ENCODE measurements around the gene FOXN3. TPM values are rescaled to one million over a fixed set of nuclear protein-coding genes. Genes with fewer than 3 reads are reported as not detected.

Gene FOXN3
- total RNA-seq, 4 donors from 2014 or later: 118 to 211 (median 167) TPM

GRCh38 chr14:89256951-89257350, 160.1 kb downstream of the FOXN3 start:
- TF ChIP-seq, protein P1, sequence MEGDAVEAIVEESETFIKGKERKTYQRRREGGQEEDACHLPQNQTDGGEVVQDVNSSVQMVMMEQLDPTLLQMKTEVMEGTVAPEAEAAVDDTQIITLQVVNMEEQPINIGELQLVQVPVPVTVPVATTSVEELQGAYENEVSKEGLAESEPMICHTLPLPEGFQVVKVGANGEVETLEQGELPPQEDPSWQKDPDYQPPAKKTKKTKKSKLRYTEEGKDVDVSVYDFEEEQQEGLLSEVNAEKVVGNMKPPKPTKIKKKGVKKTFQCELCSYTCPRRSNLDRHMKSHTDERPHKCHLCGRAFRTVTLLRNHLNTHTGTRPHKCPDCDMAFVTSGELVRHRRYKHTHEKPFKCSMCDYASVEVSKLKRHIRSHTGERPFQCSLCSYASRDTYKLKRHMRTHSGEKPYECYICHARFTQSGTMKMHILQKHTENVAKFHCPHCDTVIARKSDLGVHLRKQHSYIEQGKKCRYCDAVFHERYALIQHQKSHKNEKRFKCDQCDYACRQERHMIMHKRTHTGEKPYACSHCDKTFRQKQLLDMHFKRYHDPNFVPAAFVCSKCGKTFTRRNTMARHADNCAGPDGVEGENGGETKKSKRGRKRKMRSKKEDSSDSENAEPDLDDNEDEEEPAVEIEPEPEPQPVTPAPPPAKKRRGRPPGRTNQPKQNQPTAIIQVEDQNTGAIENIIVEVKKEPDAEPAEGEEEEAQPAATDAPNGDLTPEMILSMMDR (IDR thresholded peaks at IDR 0.05): no peak
- TF ChIP-seq POLR2A (IDR thresholded peaks at IDR 0.05): no peak
- intact Hi-C loops (cut with DNase I; ENCODE audit: low total_unique reads): no loop called here
- DNase-seq (ENCODE audit: low spot score in 2 of 2): peak in 1 of 2 donors; percentile 54
- H3K4me3 ChIP-seq (ENCODE audit: low read depth, poor library complexity, severe bottlenecking): no peak overlapping the region
- WGBS, 2 donors: 83 to 100% methylated on average over 1 of the region's 1 CpG

DNA sequence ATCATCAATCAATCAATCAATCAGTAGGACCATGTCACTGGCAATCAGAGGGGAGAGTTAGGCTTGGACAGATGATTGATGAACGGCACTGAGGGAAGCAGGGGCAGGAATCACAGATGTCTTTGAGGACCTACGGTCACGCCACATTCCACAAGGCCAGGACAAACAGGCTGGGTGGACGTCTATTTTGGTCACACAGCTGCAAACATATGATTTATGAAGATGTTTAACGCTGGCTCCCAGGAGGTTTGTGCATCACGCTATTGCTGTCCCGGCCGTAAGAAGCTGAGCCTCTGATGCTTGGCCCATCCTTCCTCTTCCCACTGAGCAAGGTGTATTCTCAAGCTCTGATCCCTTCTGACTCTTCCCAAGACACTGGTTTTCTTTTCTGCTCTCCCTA, 160.8 kb downstream of the FOXN3 start:
- H3K4me3 ChIP-seq (ENCODE audit: low read depth, poor library complexity, severe bottlenecking): no peak overlapping the region
- peak in 1 of 2 donors; percentile 53 for DNase-seq (ENCODE audit: low spot score in 2 of 2)
- intact Hi-C loops (cut with DNase I; ENCODE audit: low total_unique reads): no loop called here
- TF ChIP-seq POLR2A (IDR thresholded peaks at IDR 0.05): no peak
- TF ChIP-seq, protein P1 (IDR thresholded peaks at IDR 0.05): no peak
- 81 to 90% methylated on average over 8 of the region's 8 CpGs for WGBS, 2 donors

GRCh38 chr14:89255852-89256251, 161.2 kb downstream of the FOXN3 start:
- intact Hi-C loops (cut with DNase I; ENCODE audit: low total_unique reads): no loop called here
- peak in 1 of 2 donors; percentile 48 for DNase-seq (ENCODE audit: low spot score in 2 of 2)
- no peak for TF ChIP-seq POLR2A (IDR thresholded peaks at IDR 0.05)
- TF ChIP-seq, protein P1 (IDR thresholded peaks at IDR 0.05): no peak
- H3K4me3 ChIP-seq (ENCODE audit: low read depth, poor library complexity, severe bottlenecking): no peak overlapping the region
- WGBS, 2 donors: 60 to 77% methylated on average over 3 of the region's 3 CpGs

DNA sequence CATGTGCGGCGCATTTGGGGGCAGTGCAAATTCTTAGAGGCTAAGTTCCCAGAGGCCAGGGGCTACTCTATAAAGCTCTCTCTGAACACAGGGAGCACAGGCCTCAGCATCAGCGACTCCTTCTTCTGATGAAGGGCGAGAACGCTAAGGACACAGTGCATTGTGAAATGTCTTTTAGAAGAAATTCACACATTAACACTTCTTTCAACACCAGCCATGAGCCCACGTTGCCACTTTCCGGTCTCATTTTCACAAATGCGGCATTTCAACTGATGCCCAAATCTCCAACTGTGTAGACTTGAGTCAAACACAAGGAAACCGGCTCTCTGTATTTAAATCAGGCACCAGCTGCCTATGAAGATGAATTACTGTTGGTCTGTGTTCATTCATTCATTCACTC, 162.0 kb downstream of the FOXN3 start:
- TF ChIP-seq POLR2A (IDR thresholded peaks at IDR 0.05): no peak
- TF ChIP-seq, protein P1 (IDR thresholded peaks at IDR 0.05): no peak
- 91 to 93% methylated on average over 9 of the region's 9 CpGs for WGBS, 2 donors
- peak in 1 of 2 donors; percentile 14 for DNase-seq (ENCODE audit: low spot score in 2 of 2)
- no peak overlapping the region for H3K4me3 ChIP-seq (ENCODE audit: low read depth, poor library complexity, severe bottlenecking)
- intact Hi-C loops (cut with DNase I; ENCODE audit: low total_unique reads): no loop called here

DNA sequence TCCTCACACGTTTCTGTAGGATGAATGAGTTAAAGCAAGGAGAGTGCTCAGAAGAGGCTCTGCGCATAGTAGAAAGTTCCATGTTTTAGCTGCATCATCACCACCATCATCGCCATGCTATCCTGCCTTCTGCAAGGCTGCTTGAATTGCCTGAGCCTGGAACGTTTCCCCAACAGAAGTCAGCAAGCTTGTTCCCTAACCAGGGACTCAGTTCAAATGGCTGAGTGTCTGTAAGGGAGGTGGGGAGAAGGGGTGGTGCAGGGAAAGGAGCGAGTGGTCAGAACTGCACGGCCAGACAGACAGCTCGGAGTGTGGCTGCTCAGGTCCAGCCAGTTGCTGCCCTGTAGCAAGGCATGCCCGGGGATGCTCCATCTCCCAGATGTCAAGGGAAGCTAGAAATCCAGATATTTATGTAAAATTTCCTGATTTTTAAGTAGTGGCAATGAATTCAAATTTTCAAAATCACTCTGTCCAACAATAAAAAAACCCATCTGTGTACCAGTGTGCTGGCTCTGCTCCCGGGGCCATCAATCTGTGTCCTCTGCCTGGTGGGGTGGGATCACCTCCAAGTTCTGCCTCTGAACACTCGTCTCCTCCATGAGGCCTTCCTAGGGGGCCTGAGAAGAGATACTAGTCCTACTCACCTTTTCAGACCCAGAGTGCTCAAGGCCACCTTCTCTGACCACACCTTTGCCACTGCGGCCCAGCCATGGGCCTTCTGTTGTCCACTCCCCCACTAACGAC, 162.7 kb downstream of the FOXN3 start:
- intact Hi-C loops (cut with DNase I; ENCODE audit: low total_unique reads): no loop called here
- no peak for TF ChIP-seq POLR2A (IDR thresholded peaks at IDR 0.05)
- TF ChIP-seq, protein P1 (IDR thresholded peaks at IDR 0.05): no peak
- DNase-seq (ENCODE audit: low spot score in 2 of 2): peak in 1 of 2 donors; percentile 64
- WGBS, 2 donors: 82 to 88% methylated on average over 12 of the region's 12 CpGs
- no peak overlapping the region for H3K4me3 ChIP-seq (ENCODE audit: low read depth, poor library complexity, severe bottlenecking)

Measured in lower leg skin (tissue), 4 donors.